Stomach (tissue), 4 donors: Measurements from ENCODE around the gene PARVB.

Source experiments
- CTCF ChIP-seq, 7 experiments: fragments of 450-650 bp in 4 of 7; fragments of 200-600 bp in 3 of 7; sonication (generic) in 3 of 7; IDR thresholded peaks; one replicate each; pipeline ENCODE4 v1.5.1; 2016 to 2019; ENCODE audit warnings: antibody characterized with exemption in 7 of 7, control low read depth in 2 of 7, mild to moderate bottlenecking in 1 of 7
- POLR2A ChIP-seq, 4 donors: fragments of 450-650 bp; IDR thresholded peaks; one replicate each; pipeline ENCODE4 v1.6.1; 2016; ENCODE audit warnings: antibody characterized with exemption in 4 of 4, control low read depth in 2 of 4, mild to moderate bottlenecking in 1 of 4, moderate library complexity in 1 of 4
- POLR2AphosphoS5 ChIP-seq, 3 donors: sonication (generic); formaldehyde crosslinking; IDR thresholded peaks; one replicate each; pipeline ENCODE4 v1.6.1; 2016; ENCODE audit warnings: antibody characterized with exemption in 3 of 3

- no peak for TF ChIP-seq CTCF (IDR thresholded peaks at IDR 0.05)
- TF ChIP-seq POLR2AphosphoS5 (IDR thresholded peaks at IDR 0.05) = no peak
- TF ChIP-seq POLR2A (IDR thresholded peaks at IDR 0.05) = no peak
Observed at GRCh38 chr22:44098966-44099530, 74.9 kb downstream of the PARVB start.
